Stimulated activated CD4-positive, alpha-beta T cell treated with anti-CD3 and anti-CD28 coated beads, Interleukin-4, amount 100 ng/mL, for 48 hours (primary cell): Measurements from ENCODE around the gene CHCHD3.
"Not testable (repeated sequence)": the region's sequence is repeated elsewhere in the genome, so short reads cannot be mapped to it uniquely, and the experiment has no call there.

Experiments
- DNase-seq, 2 donors: peaks; one replicate each; pipeline ENCODE4 v3.0.0-alpha.2; 2020; ENCODE audit warnings: low read depth in 2 of 2

CHCHD3 gene

DNA sequence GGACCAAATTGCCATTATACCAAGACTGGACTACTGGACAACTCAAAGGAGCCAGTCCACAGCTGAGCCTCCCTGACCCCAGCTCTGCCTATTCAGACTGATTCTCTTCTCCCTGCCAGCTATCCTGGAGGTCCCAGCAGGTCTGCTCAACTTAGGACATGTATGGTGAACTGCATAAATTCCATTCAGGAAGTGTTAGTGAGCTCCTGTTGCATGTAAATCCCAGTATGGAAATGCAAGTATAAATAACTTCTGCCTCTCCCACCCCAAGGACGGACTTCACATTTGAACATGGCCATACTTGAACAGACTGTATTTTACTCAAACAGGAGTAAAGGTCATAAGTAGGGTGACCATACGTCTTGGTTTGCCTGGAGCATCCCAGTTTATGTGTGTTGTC is 128.4 kb downstream of the CHCHD3 start:
- no peak for DNase-seq

DNA sequence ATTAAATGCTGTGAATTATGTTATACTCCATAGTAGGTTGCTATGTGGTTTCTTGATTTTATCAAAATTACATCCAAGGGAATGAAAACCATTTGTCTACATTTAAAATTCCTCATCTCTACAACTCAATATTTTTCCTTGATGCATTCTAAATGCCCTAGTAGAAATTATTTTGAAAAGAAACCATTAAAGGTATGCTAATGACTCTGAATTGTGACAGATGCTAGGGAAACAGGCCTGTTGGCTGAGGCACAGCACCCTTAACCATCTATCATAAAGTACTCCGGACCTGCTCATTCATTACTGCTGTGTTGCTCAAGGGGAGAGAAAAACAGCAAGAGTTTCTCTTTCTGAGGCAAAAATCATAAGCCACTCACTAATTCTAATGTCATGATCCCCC is 131.2 kb downstream of the CHCHD3 start:
- DNase-seq = no peak

DNA sequence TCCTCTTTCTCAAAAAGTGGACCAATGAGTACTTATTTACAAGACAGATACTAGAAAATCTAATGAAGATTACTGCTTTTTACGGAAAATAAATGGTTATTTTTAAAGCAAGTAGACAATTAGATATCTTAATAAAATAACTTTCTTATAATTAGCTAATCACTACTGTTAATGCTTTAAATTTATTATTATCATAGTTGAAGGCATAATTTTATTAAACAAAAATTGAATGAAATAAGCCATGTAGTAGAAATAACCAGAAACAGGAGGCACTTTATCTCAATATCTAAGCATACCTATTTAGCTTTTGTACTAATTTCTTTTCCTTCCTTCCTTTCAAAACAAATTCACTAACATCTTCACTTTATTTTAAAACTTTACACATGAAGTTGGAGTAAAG is 134.9 kb downstream of the CHCHD3 start:
- no peak for DNase-seq

DNA sequence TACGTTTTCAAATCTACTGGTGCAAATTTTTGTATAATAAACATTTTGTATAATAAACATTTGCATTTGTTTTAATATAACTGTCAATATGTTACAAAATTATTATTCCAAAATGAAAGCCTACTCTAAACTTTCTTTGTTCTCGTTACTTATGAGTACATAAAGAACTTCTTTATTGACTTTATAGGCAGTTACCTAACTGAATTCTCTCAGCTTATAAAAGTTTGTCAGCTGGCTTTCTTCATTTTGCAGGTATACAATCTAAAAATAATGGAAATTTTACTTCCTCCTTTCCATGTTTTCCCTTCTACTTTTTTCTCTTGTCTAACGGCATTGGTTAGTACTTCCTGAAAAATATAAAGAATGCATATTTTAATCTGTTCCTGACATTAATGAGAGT is 137.1 kb downstream of the CHCHD3 start:
- no peak for DNase-seq

DNA sequence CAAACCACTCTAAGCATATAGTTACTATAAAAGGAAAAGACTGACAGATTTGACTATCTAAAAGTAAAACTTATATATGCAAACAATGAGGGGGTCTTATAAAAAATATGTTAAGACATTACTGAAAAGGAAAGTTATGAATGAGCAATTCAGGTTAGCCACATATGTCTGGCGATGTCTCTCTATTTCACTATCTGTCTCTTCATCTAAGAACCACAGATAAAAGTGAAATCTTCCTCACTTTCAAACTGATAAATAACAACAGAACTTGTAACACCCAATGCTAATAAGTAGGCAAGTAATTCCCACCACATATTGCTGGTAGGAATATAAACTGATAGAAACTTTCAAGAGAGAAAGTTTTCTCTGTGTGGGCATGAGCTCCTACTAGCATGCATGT is 138.2 kb downstream of the CHCHD3 start:
- DNase-seq = no peak

DNA sequence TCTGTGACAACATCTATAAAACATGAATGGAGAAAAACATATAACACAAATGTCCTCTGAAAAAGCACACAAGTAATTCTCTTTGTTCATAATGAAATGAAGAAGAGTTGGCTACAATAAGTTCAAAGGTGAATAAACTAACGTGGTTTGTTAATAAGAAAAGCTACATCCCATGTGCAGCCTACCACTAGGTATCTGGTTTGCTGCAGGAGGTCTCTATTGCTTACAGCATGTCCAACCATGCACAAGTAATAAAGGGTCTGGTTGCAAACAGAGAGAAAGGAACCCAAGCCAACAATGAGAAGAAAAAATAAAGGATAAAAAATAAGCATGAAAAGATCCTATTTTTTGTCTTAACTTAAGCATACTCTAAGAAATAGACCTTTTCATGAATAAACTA is 139.2 kb downstream of the CHCHD3 start:
- no peak for DNase-seq

DNA sequence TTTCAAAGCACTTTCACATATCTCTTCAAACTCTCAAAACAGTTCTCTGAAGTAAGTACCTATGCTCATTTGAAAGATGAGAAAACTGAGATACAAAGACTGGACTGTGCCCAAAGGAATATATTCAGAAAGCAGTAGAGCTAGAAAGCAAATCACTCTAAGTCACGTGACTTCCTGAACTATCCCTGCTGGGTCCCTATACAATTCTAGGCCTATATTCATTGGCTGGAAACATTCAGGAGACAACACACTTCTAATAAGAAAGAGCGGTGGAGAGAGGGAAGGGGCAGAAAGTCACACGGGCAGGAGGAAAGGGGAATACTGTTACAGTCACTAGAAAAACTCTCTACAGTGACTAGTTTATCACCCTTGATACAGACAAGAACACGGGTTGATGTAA is 140.0 kb downstream of the CHCHD3 start:
- no peak for DNase-seq

DNA sequence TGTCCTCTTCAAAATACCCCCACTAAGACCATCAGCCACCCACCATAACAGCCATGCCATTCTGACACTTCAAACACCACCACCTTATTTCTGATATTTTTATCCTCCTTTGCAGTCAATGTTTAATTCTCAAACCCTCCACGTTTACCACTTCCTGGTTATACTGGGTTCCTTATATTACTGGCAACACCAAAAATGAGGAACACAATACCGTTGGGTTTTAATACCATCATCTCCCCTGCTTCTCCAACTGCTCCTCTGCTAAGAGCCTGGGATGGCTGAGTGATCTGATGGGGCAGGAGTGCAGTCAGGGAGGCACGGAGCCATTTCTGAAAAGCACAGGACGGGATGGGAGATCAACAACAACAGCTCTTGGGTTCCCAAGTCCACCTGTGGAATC is 140.5 kb downstream of the CHCHD3 start:
- DNase-seq = no peak

DNA sequence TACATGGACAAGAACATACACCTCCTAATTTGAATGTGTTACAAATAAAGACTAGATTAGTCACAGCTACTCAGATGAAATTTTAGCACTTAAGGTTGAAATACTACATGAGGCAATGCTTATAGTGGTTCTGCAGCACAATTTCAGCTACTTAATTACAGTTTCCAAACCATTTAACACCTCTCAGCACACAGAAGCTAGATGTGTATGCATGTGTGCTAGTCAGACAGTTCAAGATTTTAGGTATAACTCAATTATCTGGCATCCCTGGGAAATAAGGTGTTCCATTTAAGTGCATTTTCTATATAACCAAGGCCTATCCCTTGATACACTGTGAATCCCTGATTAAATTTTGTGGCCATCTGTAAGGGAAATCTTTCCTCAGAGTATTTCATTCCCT is 141.8 kb downstream of the CHCHD3 start:
- DNase-seq = no peak

DNA sequence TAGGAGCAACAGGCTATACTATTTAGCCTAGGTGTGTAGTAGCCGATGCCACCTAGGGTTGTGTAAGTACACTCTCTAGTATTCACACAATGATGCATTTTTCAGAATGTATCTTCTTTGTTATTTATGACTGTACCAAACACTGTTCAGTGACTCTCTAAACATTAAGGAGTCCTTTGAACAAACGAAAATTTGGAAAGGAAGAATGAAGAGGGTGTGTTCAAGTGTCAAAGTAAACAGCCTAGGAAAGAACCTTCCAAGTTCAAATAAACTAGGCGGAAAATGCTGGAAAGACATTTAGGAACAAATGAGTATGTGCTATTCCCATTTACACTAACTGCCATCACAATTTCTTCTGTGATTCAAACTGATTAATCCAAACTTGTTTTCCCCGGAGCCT is 142.4 kb downstream of the CHCHD3 start:
- no peak for DNase-seq

DNA sequence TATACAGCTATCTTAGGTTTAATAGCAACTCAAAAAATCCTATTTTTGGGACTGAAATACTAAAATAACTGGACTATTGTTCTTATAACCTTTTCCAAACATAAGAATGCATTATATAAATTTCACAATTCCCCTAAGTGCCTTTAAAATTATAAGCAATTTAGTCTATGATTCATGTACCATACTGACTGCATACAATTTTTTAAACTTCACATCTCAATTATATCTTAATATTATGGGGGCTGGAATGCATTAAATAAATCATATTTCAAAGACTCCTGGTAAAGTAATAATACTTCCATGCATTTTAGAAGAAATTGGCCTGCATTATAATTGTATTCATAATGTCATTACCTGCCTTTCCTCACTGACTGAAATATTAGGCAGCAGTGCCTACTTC is 144.6 kb downstream of the CHCHD3 start:
- DNase-seq = no peak

DNA sequence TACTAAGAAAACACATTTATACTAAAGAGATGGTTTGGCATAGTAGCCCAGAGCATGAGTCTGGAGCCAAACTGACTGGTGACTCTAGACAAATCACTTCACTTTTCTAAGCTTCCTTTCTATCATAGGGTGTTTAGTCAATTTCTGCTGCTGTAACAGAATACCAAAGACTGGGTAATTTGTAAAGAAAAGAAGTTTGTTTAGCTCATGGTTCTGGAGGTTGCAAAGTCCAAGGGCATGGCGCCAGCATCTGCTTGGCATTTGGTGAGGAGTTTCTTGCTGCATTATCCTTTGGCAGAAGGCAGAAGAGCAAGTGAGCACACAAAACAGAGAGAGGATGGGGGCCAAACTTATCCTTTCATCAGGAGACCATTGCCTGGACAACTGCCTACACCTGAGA is 146.3 kb downstream of the CHCHD3 start:
- DNase-seq = no peak

DNA sequence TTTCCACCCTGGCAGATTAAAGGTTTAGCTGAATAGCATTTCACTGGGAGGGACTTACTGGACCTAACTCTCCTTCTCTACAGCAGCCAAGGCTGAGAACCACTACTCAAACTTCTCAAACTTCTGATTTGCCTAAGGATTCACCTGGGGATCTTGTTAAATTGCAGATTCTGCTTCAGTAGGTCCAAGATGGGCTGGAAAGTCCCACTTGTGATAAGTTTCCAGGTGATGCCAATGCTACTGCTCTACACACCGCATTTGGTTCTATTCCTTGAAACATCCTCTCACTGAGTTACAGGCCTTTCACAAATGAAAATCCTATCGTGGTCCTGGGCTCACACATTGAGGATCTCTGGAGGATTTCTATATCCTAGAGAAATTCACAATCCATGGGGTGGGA is 147.9 kb downstream of the CHCHD3 start:
- no peak for DNase-seq

DNA sequence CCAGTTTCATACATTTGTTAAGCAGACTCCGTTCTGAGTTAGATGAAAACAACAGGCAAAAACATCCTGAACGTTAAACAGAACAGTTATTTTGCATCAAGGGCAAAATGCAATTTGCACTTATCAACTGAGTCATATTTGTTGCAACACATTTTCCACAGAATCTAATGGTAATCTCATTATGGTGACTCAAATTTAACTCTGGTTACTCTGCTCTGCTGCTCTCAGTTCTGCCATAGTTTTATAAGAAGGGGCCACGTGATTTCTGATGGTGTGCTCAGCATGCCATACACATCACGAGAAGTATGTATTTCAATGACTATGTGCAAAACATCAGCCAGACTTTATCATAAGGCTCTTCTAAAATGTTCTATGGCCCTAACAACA is 148.8 kb downstream of the CHCHD3 start:
- no peak for DNase-seq

DNA sequence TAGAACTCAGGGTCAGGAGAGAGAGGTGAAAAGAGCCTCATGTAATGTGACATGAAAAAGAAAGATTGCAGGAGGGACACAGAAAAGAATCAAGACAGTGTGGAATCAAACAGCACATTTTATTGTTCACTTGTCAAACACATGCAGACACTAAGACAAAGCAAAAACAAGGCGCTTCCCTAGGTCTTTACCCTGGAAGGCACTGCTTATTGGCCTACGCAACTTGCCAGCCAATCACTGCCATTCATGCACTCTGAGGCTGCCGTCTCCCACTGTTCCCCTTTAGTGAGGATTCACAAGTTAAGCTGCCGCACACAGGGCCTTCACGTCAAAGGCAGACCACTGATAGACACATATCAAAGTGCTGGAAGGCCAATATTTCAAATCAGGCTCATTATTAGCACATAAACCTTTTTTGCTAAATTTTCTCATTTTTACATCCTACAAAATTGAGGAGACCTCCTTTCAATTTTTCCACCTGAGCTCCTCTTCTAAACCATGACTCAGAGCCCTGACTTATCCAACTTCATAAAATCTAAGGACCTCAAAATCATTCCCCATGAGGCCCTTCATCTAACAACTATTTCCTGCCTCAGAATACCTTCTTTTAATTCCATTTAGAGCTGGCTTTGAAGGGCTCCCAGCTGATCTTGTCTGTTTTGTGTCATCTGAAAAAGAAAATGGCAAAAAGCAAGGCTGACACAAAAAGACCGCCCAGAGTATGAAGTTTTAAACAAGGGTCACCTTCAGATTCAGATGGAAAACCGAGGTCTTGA is 149.4 kb downstream of the CHCHD3 start:
- no peak for DNase-seq

DNA sequence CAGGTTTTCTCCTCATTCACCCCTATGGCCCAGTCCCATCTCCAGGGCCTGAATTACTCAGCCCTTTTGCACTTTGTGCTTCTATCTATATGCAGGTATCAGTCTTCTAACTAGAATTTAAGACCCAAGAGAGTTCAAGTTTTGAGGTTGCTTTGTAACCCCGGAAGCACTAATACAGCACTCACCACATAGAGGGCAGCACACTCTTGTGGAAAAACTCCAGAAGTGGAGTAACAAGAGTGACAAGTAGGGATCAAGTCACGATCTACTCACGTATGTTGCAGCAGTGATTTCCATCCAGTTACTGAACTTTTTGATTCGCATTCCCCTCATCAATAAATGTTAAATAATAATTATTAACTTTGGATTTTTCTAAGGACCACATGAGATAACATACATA is 151.0 kb downstream of the CHCHD3 start:
- no peak for DNase-seq

DNA sequence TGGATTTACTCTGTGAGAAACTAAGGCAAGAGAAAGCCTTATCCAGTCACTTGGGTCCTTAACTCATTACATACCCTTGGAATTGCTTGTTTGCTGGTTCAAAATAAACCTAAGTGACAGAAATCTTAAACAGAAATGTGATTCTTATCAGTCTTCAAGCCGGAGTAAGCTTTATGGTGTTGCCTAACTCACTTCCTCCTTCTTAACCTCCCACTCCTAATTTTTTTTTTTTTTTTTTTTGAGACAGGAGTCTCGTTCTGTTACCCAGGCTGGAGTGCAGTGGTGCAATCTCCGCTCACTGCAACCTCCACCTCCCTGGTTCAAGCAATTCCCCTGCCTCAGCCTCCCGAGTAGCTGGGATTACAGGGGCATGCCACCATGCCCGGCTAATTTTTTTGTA is 151.9 kb downstream of the CHCHD3 start:
- DNase-seq = not testable (repeated sequence)

DNA sequence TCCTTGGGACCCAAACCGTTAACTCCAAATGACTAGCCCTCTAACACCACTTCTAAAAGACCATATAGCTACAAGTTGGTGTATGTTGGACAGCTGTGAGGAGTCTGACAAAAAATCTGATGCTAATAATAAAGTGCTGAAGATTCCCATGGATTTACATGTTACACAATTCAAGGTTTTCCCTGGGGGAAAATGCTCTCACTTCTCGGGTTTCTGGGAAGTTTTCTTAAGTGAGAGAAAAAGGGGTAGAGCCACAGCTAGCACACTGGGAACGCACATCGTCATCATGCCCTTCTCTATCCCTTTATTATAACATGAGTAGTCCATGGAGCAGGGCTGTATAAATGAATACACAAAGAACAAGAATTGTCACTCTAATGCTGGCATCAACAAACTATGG is 162.1 kb downstream of the CHCHD3 start:
- DNase-seq = no peak

DNA sequence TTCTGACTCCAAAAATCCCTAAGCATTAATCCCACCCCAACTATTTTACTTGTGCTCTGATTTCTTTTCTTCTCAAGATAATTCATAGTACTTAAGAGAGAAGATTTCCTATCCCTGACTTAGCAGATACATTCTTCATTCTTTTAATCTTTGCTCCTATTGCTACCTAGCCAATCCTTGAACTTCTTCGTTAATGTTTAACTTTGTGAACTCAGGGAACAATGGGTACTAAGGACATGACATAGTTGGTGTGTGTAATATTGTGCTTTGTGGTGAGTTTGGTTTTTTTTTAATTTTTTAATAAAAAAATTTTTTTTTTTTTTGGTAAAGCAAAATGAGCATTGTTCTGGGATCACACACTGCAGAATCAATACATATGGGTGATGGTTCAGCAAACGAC is 166.2 kb downstream of the CHCHD3 start:
- no peak for DNase-seq

DNA sequence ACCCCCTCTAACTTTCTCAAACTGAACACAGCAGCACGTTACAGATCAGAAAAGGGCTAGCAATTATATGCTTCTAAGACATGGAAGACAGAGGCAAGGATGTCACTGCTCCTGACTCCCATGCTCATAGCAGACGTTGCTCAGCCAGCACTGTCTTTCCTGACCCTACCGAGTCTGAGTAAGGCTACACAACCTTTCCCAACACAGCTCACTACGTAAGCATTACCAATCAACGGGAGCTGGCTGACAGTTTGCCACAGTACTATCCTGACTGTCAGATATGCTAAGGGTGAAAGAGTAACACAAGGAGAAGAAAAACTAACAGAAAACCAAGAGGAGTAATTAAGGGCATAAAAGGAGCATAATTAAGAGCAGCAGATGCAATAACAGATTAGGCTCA is 171.2 kb downstream of the CHCHD3 start:
- no peak for DNase-seq

DNA sequence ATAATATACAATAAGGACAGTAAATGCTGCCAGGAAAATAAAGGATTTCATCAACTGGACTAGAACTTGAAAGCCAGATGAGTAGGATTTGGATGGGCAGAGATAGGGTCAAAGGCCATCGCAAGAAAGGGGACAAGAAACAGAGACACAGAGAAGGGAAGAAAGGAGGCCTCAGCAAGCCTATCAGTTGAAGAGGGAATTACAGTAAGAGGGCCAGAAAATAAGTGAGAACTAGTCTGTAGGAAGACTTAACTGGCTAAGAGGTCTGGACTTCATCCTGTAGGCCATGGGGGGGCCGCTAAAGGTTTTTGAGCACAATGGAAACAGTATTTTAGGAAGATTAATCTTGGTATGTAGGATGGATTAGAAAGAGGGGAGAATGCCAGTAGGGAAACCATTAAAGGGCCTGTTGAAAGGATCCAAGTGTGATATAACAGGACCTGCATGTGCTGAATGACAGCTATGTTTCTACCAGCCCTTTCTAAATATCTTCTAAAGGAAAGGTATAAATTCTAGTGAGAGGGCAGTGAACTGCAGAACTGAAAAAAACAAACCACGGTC is 174.4 kb downstream of the CHCHD3 start:
- DNase-seq = no peak

DNA sequence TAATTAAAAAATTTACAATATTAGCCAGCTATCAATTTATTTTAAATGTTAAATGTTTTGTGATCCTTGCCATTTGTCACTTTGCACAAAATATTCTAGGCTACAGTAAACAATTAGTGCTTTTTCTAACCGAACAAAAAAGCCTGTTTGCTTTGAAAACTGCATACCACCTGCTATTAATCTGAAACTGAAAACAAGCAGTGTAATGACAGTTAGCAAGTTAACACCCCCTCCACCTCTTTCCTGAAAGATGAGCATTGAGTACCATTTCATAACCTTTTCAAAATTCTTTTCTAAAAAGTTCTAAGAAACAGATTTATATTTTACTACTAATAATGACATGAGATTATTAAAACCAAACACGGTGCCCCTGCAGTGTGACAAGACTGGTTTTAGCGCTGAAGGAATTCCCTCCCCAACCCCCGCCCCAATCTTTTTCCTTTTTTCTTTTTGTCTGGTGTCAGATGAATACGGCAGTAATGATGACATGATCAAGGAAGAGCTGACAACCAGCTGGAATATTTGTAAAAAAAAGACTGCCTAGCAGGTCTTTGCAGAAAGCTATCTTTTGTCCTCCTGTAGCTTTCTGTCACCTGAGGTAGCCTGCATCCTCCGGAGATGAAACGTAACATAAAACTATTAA is 175.6 kb downstream of the CHCHD3 start:
- DNase-seq = no peak

DNA sequence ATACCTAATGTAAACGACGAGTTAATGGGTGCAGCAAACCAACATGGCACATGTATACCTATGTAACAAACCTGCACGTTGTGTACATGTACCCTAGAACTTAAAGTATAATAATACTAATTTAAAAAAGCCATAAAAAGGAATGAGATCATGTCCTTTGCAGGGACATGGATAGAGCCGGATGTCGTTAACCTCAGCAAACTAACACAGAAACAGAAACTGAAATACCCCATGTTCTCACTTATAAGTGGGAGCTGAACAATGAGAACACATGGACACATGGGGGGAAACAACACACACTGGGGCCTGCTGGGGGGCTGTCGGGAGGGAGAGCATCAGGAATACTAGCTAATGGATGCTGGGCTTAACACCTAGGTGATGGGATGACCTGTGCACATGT is 176.8 kb downstream of the CHCHD3 start:
- not testable (repeated sequence) for DNase-seq

DNA sequence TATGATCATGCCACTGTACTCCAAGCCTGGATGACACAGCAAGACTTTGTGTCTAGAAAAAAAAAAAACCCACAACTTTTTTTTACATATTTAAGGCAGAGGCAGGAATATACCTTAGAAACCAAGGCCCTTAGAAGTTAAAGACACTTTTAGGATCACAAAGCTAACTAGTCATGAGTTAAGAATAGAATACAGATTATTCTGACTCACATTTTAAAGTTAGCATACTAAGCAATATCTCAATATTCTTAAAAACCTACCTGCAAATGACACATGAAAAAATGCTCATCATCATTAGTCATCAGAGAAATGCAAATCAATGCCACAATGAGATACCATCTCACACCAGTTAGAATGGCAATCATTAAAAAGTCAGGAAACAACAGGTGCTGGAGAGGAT is 177.7 kb downstream of the CHCHD3 start:
- no peak for DNase-seq
